ENCODE measurements around the gene UTP3.

The UTP3 gene

GRCh38 chr4:70713453-70714078, 25.2 kb downstream of the UTP3 start:
- DNase-seq = no peak
- H3K4me2 ChIP-seq (ENCODE audit: low read depth, low read length) = no peak overlapping the region
- H3K9ac ChIP-seq (ENCODE audit: low read length) = no peak overlapping the region

GRCh38 chr4:70714079-70714887, 26.0 kb downstream of the UTP3 start:
- H3K4me1 ChIP-seq (ENCODE audit: low read length) = peaks cover 9% of the 10 kb centered on the region; the same call in 1 of the 2 replicates
- H3K27ac ChIP-seq (ENCODE audit: low read length) = no peak overlapping the region
- H3K9me3 ChIP-seq (replicated peaks; ENCODE audit: insufficient read depth, low read length) = no peaks in the 10 kb centered on the region
- H4K20me1 ChIP-seq (ENCODE audit: insufficient read depth, low read length) = no peaks in the 10 kb centered on the region
- DNase-seq = no peak
- H3F3A ChIP-seq (ENCODE audit: insufficient read depth, low read length) = no peaks in the 10 kb centered on the region
- no peak overlapping the region for H3K4me2 ChIP-seq (ENCODE audit: low read depth, low read length)
- H3K9me2 ChIP-seq (replicated peaks; ENCODE audit: insufficient read depth, low read length) = no peaks in the 10 kb centered on the region
- no peak overlapping the region for H3K4me3 ChIP-seq (ENCODE audit: low read length)
- H3K27me3 ChIP-seq (replicated peaks; ENCODE audit: insufficient read depth, low read length) = no peaks in the 10 kb centered on the region
- H3K9ac ChIP-seq (ENCODE audit: low read length) = no peak overlapping the region
- no peak overlapping the region for H2AFZ ChIP-seq (ENCODE audit: low read length)
- peaks cover 89% of the 10 kb centered on the region for H3K79me2 ChIP-seq (ENCODE audit: low read length)
- TF ChIP-seq EZH2phosphoT487 (IDR thresholded peaks at IDR 0.05; ENCODE audit: low read length) = no peak
- TF ChIP-seq EZH2 (optimal IDR thresholded peaks at IDR 0.05; ENCODE audit: low read depth, low read length) = no peak
- no peak for TF ChIP-seq CTCF (IDR thresholded peaks at IDR 0.05; ENCODE audit: low read length)
- H3K36me3 ChIP-seq (replicated peaks; ENCODE audit: insufficient read depth, low read length) = no peaks in the 10 kb centered on the region

More at GRCh38 chr4:70713453-70714078, 25.2 kb downstream of the UTP3 start:
- H3K9me2 ChIP-seq (replicated peaks; ENCODE audit: insufficient read depth, low read length) = no peaks in the 10 kb centered on the region
- no peaks in the 10 kb centered on the region for H3K36me3 ChIP-seq (replicated peaks; ENCODE audit: insufficient read depth, low read length)
- no peaks in the 10 kb centered on the region for H3K9me3 ChIP-seq (replicated peaks; ENCODE audit: insufficient read depth, low read length)
- no peak overlapping the region for H3K4me3 ChIP-seq (ENCODE audit: low read length)
- H3K79me2 ChIP-seq (ENCODE audit: low read length) = peaks cover 89% of the 10 kb centered on the region
- H3F3A ChIP-seq (ENCODE audit: insufficient read depth, low read length) = no peaks in the 10 kb centered on the region
- H3K27ac ChIP-seq (ENCODE audit: low read length) = no peak overlapping the region
- TF ChIP-seq EZH2phosphoT487 (IDR thresholded peaks at IDR 0.05; ENCODE audit: low read length) (no peak), CTCF (IDR thresholded peaks at IDR 0.05; ENCODE audit: low read length) (no peak), EZH2 (optimal IDR thresholded peaks at IDR 0.05; ENCODE audit: low read depth, low read length) (no peak)
- no peaks in the 10 kb centered on the region for H4K20me1 ChIP-seq (ENCODE audit: insufficient read depth, low read length)
- H3K27me3 ChIP-seq (replicated peaks; ENCODE audit: insufficient read depth, low read length) = no peaks in the 10 kb centered on the region
- no peak overlapping the region for H2AFZ ChIP-seq (ENCODE audit: low read length)
- peaks cover 9% of the 10 kb centered on the region; the same call in 1 of the 2 replicates for H3K4me1 ChIP-seq (ENCODE audit: low read length)

- Histone ChIP-seq H3K4me1 (ENCODE audit: low read length) (peaks cover 9% of the 10 kb centered on the region; the same call in 1 of the 2 replicates), H2AFZ (ENCODE audit: low read length) (no peak overlapping the region), H3K4me2 (ENCODE audit: low read depth, low read length) (no peak overlapping the region), H3K9me2 (replicated peaks; ENCODE audit: insufficient read depth, low read length) (no peaks in the 10 kb centered on the region), H3K9me3 (replicated peaks; ENCODE audit: insufficient read depth, low read length) (no peaks in the 10 kb centered on the region), H3F3A (ENCODE audit: insufficient read depth, low read length) (no peaks in the 10 kb centered on the region), H3K79me2 (ENCODE audit: low read length) (peaks cover 89% of the 10 kb centered on the region), H3K27me3 (replicated peaks; ENCODE audit: insufficient read depth, low read length) (no peaks in the 10 kb centered on the region), H3K9ac (ENCODE audit: low read length) (no peak overlapping the region), H3K36me3 (replicated peaks; ENCODE audit: insufficient read depth, low read length) (no peaks in the 10 kb centered on the region), H3K4me3 (ENCODE audit: low read length) (no peak overlapping the region), H4K20me1 (ENCODE audit: insufficient read depth, low read length) (no peaks in the 10 kb centered on the region), H3K27ac (ENCODE audit: low read length) (no peak overlapping the region)
- TF ChIP-seq EZH2phosphoT487 (IDR thresholded peaks at IDR 0.05; ENCODE audit: low read length) = no peak
- no peak for TF ChIP-seq EZH2 (optimal IDR thresholded peaks at IDR 0.05; ENCODE audit: low read depth, low read length)
- TF ChIP-seq CTCF (IDR thresholded peaks at IDR 0.05; ENCODE audit: low read length) = no peak
- DNase-seq = no peak
These were observed 26.8 kb downstream of the UTP3 start for GRCh38 chr4:70715097-70715496.

Data from MM.1S (cell line).